ENCODE results near the gene EFNB2.

DNA sequence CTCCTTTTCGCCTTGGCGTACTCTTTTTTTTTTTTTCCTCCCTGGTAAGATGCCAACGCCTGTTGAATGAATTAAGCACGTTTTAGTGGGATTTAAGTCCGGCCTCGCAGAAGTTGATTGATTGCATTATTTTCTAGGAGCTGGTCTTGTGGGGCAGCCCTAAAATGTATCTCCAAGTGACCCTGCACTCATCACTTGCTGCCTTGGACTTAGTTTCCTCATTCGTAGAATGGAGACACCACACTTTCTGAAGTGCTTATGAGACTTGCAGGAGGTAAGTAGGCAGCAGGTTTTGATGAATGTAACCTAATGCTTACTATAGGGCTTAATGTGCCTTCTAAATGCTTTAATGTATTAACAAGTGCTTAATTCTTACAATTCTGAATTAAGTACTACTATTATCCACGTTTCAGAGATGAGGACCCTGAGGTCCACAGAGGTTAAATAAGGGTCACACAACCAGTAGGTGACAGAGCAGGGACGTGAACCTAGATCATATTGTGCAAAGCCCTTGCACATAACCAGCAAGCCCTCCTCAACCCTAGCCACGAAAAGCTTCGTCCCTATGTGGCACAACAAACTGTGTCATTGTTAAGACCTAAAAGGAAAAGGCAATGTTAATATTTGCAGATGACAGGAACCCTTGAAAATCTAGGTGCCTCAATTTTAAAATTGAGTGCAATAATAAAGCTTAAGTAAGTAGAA lies 33.0 kb upstream of the EFNB2 start:
- TF ChIP-seq, protein P1, sequence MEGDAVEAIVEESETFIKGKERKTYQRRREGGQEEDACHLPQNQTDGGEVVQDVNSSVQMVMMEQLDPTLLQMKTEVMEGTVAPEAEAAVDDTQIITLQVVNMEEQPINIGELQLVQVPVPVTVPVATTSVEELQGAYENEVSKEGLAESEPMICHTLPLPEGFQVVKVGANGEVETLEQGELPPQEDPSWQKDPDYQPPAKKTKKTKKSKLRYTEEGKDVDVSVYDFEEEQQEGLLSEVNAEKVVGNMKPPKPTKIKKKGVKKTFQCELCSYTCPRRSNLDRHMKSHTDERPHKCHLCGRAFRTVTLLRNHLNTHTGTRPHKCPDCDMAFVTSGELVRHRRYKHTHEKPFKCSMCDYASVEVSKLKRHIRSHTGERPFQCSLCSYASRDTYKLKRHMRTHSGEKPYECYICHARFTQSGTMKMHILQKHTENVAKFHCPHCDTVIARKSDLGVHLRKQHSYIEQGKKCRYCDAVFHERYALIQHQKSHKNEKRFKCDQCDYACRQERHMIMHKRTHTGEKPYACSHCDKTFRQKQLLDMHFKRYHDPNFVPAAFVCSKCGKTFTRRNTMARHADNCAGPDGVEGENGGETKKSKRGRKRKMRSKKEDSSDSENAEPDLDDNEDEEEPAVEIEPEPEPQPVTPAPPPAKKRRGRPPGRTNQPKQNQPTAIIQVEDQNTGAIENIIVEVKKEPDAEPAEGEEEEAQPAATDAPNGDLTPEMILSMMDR (IDR thresholded peaks at IDR 0.05; ENCODE audit: low read depth, low read length, poor library complexity, severe bottlenecking): no peak
- TF ChIP-seq EZH2phosphoT487 (IDR thresholded peaks at IDR 0.05; ENCODE audit: borderline replicate concordance, low read length): no peak
